Astrocyte (in vitro differentiated cells and primary cell): Measurements from ENCODE around the gene PREX1. TPM values are rescaled to one million over a fixed set of nuclear protein-coding genes. Genes with fewer than 3 reads are reported as not detected.

Experiments
- DNase-seq: peaks from one replicate; pipeline ENCODE4 v3.0.0-alpha.2; 2010; ENCODE audit warnings: low read depth
- FAIRE-seq: peaks from 2 replicates; lab custom pipeline; 2011; peaks lifted over from hg19 to GRCh38; lab: Jason Lieb, UNC
- H2AFZ ChIP-seq: 2 replicates; pipeline ENCODE4 v1.6.0; 2012; ENCODE audit warnings: low read depth, low read length, inconsistent platforms
- H3K27ac ChIP-seq: 2 replicates; pipeline ENCODE4 v1.5.1; 2011; ENCODE audit warnings: low read depth, low read length, inconsistent platforms
- H3K27me3 ChIP-seq: 2 replicates; pipeline ENCODE4 v1.6.0; 2011; ENCODE audit warnings: low read length, inconsistent platforms; ENCODE audit not compliant: insufficient read depth
- H3K36me3 ChIP-seq: 2 replicates; pipeline ENCODE4 v1.5.1; 2011; ENCODE audit warnings: low read length, inconsistent platforms; ENCODE audit not compliant: insufficient read depth
- H3K4me1 ChIP-seq: 2 replicates; pipeline ENCODE4 v1.5.1; 2011; ENCODE audit warnings: low read length, inconsistent platforms; ENCODE audit not compliant: insufficient read depth
- H3K4me2 ChIP-seq: 2 replicates; pipeline ENCODE4 v1.6.0; 2012; ENCODE audit warnings: low read length, inconsistent platforms
- H3K4me3 ChIP-seq: 2 replicates; pipeline ENCODE4 v1.5.1; 2011; ENCODE audit warnings: low read depth, mild to moderate bottlenecking, low read length, inconsistent platforms; ENCODE audit not compliant: insufficient read depth
- H3K79me2 ChIP-seq: 2 replicates; pipeline ENCODE4 v1.6.0; 2012; ENCODE audit warnings: mild to moderate bottlenecking, low read length, inconsistent platforms; ENCODE audit not compliant: insufficient read depth
- H3K9ac ChIP-seq: 2 replicates; pipeline ENCODE4 v1.6.0; 2012; ENCODE audit warnings: mild to moderate bottlenecking, low read length, inconsistent platforms
- H3K9me3 ChIP-seq: 2 replicates; pipeline ENCODE4 v1.5.1; 2012; ENCODE audit warnings: low read depth, mild to moderate bottlenecking, low read length, inconsistent platforms; ENCODE audit not compliant: insufficient read depth
- H4K20me1 ChIP-seq: 2 replicates; pipeline ENCODE4 v1.6.0; 2012; ENCODE audit warnings: low read length, inconsistent platforms; ENCODE audit not compliant: insufficient read depth
- H3K27ac Mint-ChIP-seq: one replicate; pipeline ENCODE4 v1.8.0; 2021; ENCODE audit warnings: mild to moderate bottlenecking, mixed read lengths; ENCODE audit not compliant: unreplicated experiment
- H3K27me3 Mint-ChIP-seq: one replicate; pipeline ENCODE4 v1.8.0; 2021; ENCODE audit warnings: low read depth, mixed read lengths; ENCODE audit not compliant: unreplicated experiment
- H3K36me3 Mint-ChIP-seq: one replicate; pipeline ENCODE4 v1.8.0; 2021; ENCODE audit warnings: low read depth, mixed read lengths; ENCODE audit not compliant: unreplicated experiment
- H3K4me1 Mint-ChIP-seq: one replicate; pipeline ENCODE4 v1.8.0; 2021; ENCODE audit warnings: low read depth, mixed read lengths; ENCODE audit not compliant: unreplicated experiment
- H3K4me3 Mint-ChIP-seq: one replicate; pipeline ENCODE4 v1.8.0; 2021; ENCODE audit warnings: mild to moderate bottlenecking, moderate library complexity, mixed read lengths; ENCODE audit not compliant: unreplicated experiment
- H3K9me3 Mint-ChIP-seq: one replicate; pipeline ENCODE4 v1.8.0; 2021; ENCODE audit warnings: mild to moderate bottlenecking, mixed read lengths; ENCODE audit not compliant: unreplicated experiment
- EZH2 ChIP-seq: IDR thresholded peaks from 2 replicates; pipeline ENCODE4 v1.6.1; 2012; ENCODE audit warnings: mild to moderate bottlenecking, low read length, inconsistent platforms; ENCODE audit not compliant: insufficient read depth
- total RNA-seq: library from RNA; stranded (reverse); gene quantifications from 2 replicates; pipeline ENCODE4 v1.2.1, GENCODE V29; 2021
- TF ChIP-seq, protein P1 (sequence below): IDR thresholded peaks from 2 replicates; pipeline ENCODE4 v1.5.1; 2011; ENCODE audit warnings: low read depth, mild to moderate bottlenecking, inconsistent platforms, low read length, moderate library complexity; ENCODE audit not compliant: insufficient read depth

Gene PREX1
- total RNA-seq, 1 donor from 2014 or later, result 3.5 TPM

DNA sequence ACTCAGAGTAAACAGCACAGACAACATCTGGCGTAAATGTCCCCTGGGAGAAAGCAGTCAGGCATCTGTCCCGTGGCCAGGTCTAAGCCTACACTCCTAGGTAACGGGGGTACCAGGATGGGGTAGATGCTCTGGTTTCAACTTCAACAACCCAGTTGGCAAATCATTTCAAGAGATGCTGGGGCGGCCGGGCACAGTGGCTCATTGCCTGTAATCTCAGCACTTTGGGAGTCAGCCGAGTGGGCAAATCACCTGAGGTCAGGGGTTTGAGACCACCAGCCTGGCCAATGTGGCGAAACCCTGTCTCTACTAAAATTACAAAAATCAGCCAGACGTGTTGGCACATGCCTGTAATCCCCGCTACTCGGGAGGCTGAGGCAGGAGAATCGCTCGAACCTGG is 12.3 kb downstream of the PREX1 start:
- TF ChIP-seq, protein P1, sequence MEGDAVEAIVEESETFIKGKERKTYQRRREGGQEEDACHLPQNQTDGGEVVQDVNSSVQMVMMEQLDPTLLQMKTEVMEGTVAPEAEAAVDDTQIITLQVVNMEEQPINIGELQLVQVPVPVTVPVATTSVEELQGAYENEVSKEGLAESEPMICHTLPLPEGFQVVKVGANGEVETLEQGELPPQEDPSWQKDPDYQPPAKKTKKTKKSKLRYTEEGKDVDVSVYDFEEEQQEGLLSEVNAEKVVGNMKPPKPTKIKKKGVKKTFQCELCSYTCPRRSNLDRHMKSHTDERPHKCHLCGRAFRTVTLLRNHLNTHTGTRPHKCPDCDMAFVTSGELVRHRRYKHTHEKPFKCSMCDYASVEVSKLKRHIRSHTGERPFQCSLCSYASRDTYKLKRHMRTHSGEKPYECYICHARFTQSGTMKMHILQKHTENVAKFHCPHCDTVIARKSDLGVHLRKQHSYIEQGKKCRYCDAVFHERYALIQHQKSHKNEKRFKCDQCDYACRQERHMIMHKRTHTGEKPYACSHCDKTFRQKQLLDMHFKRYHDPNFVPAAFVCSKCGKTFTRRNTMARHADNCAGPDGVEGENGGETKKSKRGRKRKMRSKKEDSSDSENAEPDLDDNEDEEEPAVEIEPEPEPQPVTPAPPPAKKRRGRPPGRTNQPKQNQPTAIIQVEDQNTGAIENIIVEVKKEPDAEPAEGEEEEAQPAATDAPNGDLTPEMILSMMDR, result no peak
- TF ChIP-seq EZH2, result no peak
- H3K79me2 ChIP-seq, result no peaks in the 10 kb centered on the region
- Mint-ChIP-seq H3K4me3 (no peak overlapping the region), H3K9me3 (no peaks in the 10 kb centered on the region), H3K4me1 (no peaks in the 10 kb centered on the region), H3K27me3 (peaks cover 4% of the 10 kb centered on the region), H3K27ac (no peak overlapping the region), H3K36me3 (peaks cover 2% of the 10 kb centered on the region)
- no peaks in the 10 kb centered on the region for H3K27me3 ChIP-seq
- no peaks in the 10 kb centered on the region for H3K9me3 ChIP-seq
- H3K4me3 ChIP-seq, result no peak overlapping the region
- peaks cover 20% of the 10 kb centered on the region for H4K20me1 ChIP-seq
- H3K4me2 ChIP-seq, result no peak overlapping the region
- H3K4me1 ChIP-seq, result no peaks in the 10 kb centered on the region
- FAIRE-seq (no peak), DNase-seq (no peak)
- H3K36me3 ChIP-seq, result no peaks in the 10 kb centered on the region
- H3K9ac ChIP-seq, result no peak overlapping the region
- no peak overlapping the region for H2AFZ ChIP-seq
- no peak overlapping the region for H3K27ac ChIP-seq

DNA sequence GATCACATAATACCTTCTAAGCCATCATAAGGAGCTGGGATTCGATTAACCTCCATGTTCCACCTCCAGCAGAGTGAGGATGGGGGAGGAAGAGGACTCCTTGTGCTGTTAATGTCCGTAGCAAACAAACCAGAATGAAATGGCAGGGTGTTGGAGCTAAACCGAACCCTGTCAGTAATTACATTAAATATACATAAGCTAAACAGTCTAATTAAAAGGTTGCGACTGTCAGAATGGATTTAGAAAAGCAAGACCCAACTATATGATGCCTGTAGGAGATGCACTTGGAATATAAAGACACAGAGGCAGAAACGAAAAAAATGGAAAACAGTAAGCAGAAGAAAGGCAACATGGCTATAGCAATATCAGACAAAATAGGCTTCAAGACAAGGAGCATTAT is 13.2 kb downstream of the PREX1 start:
- Histone ChIP-seq H2AFZ (no peak overlapping the region), H3K4me3 (no peak overlapping the region), H4K20me1 (peaks cover 20% of the 10 kb centered on the region), H3K36me3 (no peaks in the 10 kb centered on the region), H3K27me3 (no peaks in the 10 kb centered on the region), H3K4me1 (no peaks in the 10 kb centered on the region), H3K9me3 (no peaks in the 10 kb centered on the region), H3K79me2 (no peaks in the 10 kb centered on the region), H3K9ac (no peak overlapping the region), H3K27ac (no peak overlapping the region), H3K4me2 (no peak overlapping the region)
- Mint-ChIP-seq H3K36me3 (peaks cover 2% of the 10 kb centered on the region), H3K9me3 (no peaks in the 10 kb centered on the region), H3K4me1 (no peaks in the 10 kb centered on the region), H3K27ac (no peak overlapping the region), H3K27me3 (peaks cover 4% of the 10 kb centered on the region), H3K4me3 (no peak overlapping the region)
- FAIRE-seq, result no peak
- no peak for DNase-seq
- TF ChIP-seq, protein P1, result no peak
- TF ChIP-seq EZH2, result no peak

DNA sequence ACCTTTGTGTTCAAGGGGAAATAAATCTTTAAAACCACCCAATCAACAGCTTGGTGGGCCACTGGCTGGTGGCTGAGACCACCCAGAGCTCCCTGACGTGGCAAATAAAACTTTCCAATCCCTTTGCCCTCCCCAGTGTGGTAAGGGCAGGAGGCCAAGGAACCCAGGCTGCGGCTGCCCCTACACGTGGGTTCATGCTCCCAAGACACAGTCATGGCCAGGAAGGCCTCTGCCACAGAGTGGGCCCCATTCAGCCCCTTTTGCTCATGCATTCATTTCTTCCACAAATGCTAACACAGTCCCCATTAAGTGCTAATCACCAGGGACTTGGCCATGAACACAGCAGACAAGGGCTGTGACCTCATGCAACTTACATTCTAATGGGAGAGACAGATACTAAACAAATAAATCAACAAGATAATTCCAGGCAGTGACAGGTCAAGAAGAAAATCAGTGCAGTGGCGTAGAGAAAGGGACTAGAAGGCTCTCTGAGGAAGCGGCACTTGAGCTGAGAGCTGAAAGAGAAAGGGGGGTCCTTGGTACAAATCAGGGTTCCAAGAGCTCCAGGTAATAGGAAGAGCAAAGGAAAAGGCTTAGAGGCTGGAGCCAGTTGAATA is 13.8 kb downstream of the PREX1 start:
- peaks cover 1% of the 10 kb centered on the region for H3K36me3 Mint-ChIP-seq

More for the DNA sequence above, 13.8 kb downstream of the PREX1 start:
- Histone ChIP-seq H3K27me3 (no peaks in the 10 kb centered on the region), H3K4me2 (no peak overlapping the region), H3K79me2 (no peaks in the 10 kb centered on the region), H4K20me1 (peaks cover 14% of the 10 kb centered on the region), H3K4me1 (no peaks in the 10 kb centered on the region), H3K27ac (no peak overlapping the region), H3K4me3 (no peak overlapping the region), H3K9ac (no peak overlapping the region), H3K9me3 (no peaks in the 10 kb centered on the region), H2AFZ (no peak overlapping the region), H3K36me3 (no peaks in the 10 kb centered on the region)
- H3K4me1 Mint-ChIP-seq, result no peaks in the 10 kb centered on the region
- DNase-seq, result no peak
- TF ChIP-seq EZH2, result no peak
- TF ChIP-seq, protein P1, result no peak
- no peak overlapping the region for H3K4me3 Mint-ChIP-seq
- FAIRE-seq, result no peak
- H3K27me3 Mint-ChIP-seq, result peaks cover under 1% of the 10 kb centered on the region
- H3K9me3 Mint-ChIP-seq, result no peaks in the 10 kb centered on the region
- H3K27ac Mint-ChIP-seq, result no peak overlapping the region
